EH (cell line): ENCODE results near the gene TBC1D16.
A peak's percentile ranks its signal among the peaks of the same experiment; 100 is the strongest.

Experiments used
- DNase-seq: peaks from one replicate; pipeline ENCODE4 v3.0.0-alpha.2; 2015; ENCODE audit warnings: low read depth

TBC1D16 gene

DNA sequence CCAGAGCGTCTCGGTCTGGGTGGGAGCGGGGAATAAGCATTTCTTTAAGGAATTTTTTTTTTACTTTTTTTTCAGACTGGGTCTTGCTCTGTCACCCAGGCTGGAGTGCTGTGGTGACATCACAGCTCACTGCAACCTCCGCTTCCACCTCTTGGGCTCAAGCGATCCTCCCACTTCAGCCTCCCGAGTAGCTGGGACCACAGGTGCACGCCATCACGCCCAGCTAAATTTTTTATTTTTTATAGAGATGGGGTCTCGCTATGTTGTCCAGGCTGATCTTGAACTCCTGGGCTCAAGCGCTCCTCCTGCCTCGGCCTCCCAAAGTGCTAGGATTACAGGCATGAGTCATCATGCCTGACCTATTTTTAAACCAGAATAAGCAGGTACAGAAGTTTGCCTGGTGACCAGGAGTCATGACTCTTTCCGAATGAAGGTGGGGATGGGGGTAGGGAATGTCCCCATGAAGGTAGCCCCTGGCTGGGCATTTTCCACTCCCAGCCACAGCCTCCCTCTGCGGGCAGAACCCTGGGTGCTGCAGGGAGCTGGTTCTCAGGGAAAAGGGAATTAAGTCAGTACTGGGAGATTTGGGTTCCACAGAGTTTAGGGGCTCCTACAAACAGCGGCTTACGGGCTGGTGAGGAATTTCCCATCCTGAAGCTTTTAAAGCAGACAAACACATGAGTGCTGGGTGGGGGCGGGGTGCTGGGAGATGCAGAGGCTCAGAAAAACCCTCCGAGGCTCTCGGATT is 48.3 kb downstream of the TBC1D16 start:
- peak; percentile 40 for DNase-seq

DNA sequence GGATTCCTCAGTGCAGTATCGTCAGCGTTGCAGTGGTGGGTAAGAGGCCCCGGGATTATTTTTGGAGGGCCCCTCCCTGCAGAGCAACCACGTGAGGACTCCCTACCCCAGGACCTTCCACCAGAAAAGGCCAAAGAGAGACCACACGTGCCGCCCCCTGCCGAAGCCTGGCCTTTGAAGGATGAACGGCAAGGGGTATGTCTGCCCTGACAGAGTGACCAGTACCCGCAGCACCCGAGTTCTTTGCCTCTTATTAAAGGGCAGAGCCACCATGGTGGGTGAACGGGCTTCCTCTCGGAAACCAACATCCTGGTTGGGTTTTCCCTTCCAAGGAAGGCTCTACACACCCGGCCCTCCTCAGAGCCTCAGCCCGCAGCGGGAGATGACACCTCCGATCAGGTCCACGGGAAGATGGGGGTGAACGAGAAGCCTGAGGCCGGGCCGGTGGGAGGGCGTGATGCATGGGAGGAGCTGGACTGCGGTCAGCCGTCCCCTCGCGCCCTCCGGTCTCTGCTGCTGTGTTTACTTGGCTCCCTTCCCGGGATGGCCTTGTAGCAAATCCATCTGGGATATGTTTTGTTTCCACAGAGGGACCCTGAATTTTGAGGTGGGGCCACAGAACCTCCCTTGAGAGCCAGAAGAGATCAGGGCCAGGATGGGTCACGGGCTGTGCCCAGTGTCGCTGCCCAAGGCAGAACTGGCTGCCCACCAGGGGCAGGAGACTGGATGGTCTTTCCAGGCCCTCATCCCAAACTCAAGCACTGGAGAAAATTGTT is 49.1 kb downstream of the TBC1D16 start:
- DNase-seq = peak; percentile 73

DNA sequence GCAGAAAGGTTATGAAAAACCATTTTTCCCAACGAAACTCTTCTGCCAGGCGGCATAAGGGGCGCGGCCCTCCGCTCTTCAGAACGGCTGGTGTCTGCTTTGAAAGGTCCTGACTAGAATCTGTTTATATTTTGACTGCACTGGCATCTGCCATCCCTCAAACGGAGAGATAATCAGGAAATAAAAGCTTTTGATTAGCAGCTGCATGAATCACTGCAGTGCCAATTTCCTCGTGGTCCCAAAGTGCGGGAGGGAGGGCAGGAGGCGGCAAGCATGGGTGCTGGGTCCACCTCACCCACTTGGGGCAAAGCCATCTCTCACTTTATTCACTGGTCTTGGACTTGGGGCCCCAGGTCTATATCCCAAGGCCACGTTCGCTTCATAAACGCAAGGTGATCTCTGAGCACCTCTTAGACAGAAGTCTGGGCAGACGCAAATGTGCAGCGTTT is 49.7 kb downstream of the TBC1D16 start:
- no peak for DNase-seq

DNA sequence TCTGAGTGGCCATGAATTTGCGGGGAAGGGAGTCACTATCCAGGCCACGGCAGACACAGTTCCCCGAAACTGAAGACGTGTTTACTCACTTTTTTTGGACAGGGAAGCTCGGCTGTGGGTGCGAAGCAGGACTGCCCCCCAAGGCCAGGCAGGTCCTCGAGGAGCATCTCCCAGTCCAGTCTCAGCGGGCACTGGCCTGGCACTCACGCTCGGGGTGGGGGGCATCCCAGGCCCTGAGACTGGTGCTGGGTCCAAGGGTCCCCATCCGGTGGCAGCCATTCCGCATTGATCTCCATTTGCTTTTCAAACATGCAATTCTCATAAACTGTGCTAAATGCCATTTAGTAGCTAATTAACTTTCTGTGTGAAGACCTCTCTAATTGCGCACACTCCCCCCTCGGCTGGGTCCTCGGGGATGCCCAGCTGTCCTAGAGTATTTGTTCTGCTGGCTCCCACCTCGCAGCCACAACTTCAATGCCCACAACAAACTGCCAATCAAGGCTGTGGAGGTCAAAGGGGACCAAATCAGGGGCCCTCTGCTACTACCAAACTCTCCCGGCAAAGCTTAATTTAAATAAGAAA is 50.2 kb downstream of the TBC1D16 start:
- no peak for DNase-seq

DNA sequence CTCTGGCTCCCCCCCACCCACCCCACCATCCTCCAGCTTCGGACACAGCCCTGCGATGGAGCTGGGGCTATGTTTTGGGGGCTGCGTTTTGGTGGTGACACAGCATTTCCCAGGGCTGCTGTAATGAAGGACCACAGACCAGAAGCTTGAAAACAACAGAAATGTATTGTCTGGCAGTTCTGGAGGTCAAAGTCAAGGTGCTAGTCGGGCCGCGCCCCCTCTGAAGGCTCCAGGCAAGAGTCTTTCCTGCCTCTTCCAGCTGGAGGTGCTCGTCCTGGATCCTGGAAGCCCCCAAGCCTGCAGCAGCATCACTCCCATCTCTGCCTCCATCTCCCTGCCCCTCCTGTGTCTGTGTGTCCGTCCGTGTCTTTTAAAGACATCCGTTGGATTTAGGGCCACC is 50.8 kb downstream of the TBC1D16 start:
- DNase-seq = no peak

DNA sequence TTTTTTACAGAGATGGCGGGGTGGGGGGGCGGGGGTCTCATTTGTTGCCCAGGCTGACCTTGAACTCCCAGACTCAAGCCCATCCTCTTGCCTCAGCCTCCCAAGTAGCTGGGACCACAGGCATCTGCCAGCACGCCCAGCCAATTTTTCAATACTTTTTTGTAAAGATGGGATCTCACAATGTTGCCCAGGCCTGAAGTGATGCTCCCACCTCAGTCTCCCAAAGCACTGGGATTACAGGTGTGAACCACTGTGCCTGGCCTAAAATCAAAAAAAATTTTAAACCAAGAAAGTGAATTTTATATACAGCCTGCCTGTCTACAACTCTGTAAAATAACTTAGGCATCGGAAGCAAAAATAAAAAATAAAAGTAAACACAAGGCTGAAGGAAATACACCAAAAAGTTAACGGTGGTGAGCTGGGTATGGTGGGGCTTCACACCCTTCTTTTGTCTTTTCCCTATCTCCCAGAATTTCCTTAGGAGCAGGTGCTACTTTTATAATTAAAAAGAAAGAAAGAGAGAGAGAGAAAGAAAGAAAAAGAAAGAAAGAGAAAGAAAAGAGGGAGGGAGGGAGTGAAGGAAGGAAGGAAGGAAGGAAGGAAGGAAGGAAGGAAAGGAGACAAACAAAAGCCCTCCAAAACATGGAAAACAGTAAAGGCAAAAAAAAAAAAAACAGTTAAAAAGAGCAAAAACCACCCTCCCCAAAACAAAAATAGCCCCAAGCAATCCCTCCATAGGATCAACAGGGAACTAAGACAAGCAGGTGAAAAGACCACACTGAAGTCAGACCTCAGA is 51.4 kb downstream of the TBC1D16 start:
- no peak for DNase-seq

DNA sequence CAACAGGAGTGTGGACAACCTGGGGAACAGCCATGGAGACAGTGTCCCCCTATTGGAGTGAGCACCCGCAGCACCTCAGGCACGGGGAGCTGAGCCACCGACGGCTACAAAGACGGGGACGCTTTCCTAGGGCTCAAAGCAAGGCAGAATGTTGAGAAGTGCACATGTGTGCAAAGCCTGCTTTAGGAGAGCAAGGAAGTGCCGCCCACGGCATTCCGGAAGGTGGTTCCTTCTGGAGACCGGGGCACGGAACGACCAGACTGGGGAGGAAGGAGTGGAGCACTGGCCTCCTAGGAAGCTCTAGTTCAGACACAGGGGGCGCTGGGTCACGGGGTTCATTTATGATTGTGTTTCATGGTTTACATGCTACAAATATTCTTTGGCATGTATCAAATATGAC is 52.2 kb downstream of the TBC1D16 start:
- peak; percentile 51 for DNase-seq

DNA sequence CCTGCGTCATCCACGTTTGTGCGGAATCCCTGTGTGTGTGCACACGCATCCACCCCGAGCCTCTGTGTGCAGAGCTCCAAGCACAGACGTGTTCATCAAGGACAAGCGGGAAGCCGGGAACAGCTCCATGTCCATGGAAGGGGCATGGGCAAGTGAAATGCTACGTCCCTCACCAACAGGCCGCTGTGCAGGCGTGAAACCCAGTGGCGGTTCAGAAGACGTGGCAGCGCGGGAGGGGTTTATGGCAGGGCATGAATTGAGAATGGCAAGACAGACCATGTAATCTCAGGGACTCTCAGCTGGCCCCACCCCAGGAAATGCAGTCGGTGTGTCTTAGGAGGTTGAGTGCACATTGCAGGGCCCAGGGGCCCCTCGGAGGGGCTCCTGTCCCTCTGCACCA is 52.7 kb downstream of the TBC1D16 start:
- DNase-seq = no peak

DNA sequence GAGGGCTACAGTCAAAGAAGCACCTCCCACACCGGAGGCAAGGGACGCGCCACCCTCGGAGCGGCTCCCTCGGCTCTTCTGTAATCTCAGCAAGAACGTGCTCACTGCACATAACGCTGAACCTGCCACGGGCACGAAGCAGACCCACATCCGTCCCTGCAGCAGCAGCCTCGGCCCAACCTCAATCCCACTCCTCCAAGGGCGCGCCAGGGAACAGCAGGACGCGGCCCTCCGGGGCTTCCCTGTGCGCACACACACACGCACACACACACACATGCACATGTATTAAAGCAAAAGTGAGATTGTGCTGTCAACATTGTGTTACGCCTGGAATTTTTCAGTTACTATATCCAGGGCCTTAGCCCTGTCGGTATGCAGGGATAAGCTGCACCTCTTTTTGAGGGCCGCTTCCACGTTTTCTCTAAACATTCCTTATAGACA is 54.0 kb downstream of the TBC1D16 start:
- DNase-seq = no peak

DNA sequence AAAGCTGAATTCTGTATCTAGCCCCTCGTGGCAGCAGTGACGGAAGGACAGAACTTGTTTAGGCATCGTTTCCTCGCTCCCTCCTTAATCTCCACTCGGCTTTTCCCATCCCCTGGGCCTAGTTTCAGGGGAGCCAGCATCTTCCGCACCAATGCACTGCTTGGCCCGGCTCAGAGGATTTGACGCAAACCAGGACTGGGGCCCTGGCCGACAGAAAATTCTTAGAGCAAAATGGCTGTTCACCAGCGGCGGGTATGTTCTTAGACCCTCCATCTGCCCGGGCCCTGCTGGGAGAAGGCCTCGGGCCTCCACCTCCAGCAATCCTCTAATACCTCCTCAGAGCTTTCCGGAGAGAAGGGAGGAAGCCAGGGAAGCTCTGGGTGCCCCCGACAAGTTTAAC is 54.6 kb downstream of the TBC1D16 start:
- DNase-seq = no peak

DNA sequence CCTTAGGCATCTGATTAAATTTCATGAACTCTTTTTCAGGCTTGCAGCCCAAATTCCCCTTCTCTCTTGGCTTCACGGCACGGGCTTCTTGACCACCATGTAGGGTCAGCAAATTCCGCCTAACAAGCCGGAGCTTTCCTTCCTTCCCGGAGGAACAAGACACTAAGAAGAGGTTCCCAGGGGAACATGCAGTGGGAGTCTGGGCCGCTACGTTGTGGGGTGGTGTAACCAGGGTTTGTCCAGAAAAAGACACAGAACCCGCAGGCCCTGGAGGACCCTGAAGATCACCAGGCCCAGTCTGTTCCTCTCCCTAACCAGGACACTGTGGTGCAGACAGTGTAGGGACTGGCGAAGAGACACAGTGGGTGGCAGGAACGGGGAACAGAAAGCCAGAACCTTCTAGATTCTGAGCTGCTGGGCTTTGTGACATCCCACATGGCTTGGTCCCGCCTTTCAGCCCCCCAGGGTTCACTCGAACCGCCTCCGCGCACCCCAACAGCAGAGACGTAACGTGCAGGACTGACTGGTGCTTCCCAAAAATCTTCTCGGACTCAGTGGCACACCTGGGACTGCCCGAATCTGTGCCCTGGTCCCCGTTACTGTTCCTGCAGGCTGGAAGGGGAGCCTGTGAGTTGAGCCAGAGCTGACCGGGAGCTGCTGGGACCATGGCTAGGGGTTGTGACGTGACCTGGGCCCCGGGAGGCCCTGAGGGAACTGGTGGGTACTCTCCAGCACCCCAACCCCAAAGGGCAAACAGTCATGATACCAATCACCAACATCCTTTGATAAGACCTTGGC is 55.2 kb downstream of the TBC1D16 start:
- no peak for DNase-seq

DNA sequence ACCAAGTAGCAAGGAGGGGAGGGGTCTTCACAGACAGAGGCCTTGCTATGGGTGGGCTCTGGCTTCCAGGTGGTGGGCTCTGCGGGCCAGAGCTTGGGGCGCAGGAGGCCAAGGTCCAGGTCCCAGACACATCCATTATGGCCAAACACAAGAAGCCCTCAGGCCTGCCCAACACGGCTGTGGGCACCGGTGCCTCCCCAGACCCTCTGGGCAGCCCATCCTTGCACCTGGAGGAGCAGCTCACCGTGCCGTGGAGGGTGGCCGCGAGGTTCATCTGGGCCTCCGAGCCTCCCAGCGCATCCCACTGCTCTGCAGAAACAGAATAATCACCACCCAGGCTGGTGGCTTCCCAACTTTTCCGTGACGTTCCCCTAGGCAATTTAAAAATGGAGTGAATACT is 55.9 kb downstream of the TBC1D16 start:
- no peak for DNase-seq

DNA sequence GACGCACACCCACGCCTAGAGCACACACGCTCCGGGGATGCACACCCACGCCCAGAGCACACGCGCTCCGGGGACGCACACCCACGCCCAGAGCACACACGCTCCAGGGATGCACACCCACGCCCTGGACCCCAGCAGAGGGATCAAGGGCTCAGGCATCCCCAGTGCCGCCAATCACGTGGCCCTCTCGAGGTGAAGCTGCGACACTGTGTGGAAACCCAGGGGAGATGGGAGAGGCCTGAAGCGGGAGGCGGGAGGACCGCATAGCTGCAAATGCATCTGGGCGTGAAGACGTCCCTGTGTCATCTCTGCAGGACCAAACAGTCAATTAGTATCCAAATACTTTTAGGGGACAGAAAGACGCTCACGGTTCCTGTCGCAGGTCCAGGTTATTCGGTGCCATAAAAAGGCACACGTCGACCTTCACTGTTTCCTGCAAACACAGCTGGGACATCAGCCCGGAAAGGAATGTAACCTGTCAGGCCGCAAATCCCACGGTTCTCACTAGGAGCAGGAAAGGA is 56.4 kb downstream of the TBC1D16 start:
- DNase-seq = no peak

DNA sequence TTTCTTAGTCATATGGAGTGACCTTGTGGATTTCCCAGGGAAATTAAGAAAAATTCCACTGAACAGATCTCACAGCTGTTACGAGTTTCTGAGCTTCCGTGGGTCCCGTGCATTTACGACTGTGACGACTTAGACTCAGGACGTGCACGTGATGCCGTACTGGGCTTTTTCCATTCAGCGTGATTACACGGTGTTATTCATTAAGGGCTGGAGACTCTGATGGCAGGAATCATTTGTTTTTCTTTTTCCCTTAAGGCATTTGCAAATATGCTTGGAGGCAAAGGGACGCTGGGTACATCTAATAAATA is 57.2 kb downstream of the TBC1D16 start:
- peak; percentile 60 for DNase-seq

DNA sequence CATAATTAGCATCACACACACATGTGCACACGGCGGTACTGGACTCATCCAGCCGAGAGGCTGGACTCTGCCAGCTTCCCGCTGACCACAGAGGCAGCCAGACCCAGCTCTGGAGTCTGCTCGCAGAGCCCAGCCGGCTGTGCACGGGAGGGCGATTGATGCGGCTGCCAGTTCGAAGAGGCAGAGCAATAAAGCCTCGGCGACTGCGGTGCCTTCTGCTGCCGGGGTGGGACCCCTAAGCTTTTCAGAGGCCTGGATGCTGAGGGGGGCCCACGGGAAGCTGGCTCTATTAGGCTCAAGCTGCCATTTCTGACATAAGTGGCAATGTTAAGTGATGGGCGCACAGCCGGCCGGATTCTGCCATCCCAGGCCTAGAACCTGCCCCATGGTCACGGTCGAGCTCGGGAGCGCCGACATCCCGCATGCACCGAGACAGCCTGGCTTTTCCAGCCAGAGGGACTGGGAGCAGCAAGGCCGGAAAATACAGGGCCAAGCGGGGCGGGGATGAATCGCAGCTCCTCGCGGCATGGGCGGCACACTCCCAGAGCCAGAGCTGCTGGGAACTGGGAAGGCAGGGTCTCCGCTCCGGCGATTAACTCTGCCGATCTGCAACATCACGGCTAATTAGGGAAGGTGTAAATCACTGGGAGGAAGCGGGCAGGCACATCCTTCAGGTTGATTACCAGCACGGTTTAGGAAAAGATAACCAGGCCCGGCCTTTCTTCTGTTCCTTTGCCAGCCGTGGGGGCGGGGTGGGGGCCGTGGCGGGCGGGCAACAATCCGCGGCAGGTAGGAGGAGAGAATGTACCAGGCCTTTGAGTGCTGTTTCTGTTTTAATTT is 57.7 kb downstream of the TBC1D16 start:
- DNase-seq = no peak

DNA sequence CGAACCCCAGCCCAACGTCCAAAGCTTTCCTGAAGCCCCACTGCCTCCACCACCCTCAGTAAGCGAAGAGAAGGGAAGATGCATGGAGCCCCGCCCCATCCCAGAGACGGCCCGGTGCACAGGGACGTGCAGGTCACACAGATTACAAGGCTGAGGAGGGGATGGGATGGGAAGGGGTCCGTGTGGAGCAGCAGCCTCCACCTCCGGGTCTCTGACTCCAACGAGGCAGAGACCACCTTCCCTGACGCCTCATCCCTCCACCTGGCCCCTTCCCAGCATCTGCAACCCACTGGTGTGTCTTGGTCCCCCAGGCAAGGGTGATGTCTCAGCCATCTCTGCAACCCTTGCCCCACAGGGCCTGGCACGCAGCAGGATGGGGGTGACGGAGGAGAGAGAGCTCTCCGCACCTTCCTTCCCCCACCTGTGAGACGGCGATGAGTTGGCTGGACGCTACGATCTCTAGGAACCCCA is 58.5 kb downstream of the TBC1D16 start:
- DNase-seq = no peak

DNA sequence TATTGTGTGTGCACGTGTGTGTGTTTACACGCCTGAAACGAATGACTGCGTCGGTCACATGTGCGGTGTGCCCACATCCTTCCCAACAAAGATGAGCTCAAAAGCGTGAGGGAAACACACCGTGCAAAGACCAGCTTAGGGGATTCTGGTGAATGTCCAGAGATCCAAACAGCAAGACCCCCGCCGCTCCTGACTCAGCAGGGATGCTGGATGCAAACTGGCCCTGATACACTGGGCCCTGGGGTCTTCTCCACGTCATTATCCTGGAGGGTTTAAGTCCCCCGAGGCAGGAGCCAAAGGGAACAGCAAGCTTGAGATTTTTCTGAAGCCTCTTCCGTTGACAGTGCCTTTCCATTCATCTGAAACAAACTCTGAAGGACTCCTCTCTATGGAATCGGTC is 59.2 kb downstream of the TBC1D16 start:
- DNase-seq = no peak

DNA sequence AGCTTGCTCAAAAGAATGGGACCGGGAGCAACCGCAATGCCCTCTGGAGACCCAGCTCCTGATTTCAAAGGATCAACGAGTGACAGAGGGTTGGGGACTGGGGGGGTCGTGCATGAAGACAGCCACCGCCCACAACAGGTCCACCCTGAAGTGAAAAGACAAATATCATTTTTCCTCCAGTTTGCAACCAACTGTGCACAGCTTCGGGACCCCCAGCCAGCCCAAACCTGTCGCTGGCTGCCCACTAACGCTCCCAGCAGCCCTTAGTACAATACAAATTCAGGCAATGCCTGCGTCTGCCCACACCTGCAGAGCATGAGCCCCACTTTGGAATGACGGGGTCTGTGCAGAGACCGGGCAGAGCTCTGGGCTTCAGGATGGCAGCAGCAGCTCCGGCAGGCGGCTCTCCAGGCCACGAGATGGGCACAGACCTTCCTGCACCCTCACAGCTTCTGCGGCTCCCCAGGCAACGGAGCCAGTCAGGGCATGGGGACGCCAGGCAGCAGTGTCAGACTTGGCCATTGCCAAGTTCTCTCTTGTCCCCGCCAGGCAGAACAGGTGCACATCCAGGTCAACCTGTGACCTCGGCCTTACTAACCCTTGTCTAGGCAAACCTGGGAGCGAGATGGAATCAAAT is 60.1 kb downstream of the TBC1D16 start:
- DNase-seq = no peak

DNA sequence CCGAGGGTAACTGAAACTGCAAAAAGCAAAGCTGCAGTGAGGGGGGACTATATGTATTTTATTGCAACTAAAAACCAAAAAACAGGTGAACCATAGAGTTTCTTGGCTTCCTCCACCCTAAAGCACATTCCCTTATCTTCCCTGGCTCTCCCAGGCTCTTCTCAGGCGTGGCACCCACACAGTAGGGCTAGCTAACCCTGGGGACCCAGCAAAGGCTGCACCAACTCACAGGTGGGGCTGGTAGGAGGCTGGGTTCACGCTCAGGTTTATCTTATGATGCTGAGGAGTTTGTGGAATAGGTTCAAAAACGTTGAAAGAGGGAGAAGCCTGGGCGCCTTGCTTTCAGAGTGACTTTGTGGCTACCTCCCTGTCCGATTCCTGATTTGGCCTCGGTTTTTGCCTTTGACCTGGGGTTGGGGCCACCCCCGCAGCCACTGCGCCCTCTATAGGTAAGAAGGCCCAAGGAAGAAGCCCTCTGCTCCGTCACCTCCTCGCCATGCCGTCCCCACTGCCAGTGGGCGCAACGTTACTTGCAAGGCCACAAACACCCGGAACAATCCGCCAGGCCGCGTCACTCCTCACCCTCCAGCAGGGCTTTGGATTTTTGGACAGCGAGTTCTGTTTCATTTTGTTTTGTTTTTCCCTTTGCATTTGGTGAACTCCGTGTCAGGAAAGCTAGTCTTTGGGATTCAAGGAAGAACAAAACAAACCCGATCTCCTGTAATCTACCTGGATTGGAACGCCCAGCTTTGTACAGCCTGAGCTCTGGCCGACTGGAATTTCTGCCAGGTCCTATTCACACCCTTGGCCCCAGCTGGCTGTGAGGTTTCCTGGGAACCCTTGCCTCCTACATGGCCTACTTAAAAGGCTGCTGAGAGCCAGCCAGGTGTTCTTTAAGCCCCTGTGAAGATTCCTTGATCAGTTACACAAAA is 60.8 kb downstream of the TBC1D16 start:
- no peak for DNase-seq
